Thymus (tissue), 11 donors: ENCODE results near the gene LAS1L. TPM values are rescaled to one million over a fixed set of nuclear protein-coding genes. Genes with fewer than 3 reads are reported as not detected.
"Not testable (repeated sequence)": the region's sequence is repeated elsewhere in the genome, so short reads cannot be mapped to it uniquely, and the experiment has no call there.

ENCODE experiments used
- DNase-seq, 9 donors: peaks; one replicate each; pipeline ENCODE4 v3.0.0-alpha.2; 2013; ENCODE audit warnings: low spot score in 9 of 9, low read depth in 6 of 9, missing footprints in 1 of 9
- H3K27ac ChIP-seq, 2 donors: one replicate each; pipeline ENCODE4 v1.5.1; 2013; ENCODE audit warnings: control low read depth in 1 of 2, low read depth in 1 of 2, low read length in 1 of 2, mild to moderate bottlenecking in 1 of 2, moderate library complexity in 1 of 2
- H3K27me3 ChIP-seq, 2 donors: one replicate each; pipeline ENCODE4 v1.5.1; 2013; ENCODE audit warnings: low read length in 1 of 2; ENCODE audit not compliant: control insufficient read depth in 2 of 2, insufficient read depth in 1 of 2
- H3K36me3 ChIP-seq, 2 donors: one replicate each; pipeline ENCODE4 v1.5.1; 2013; ENCODE audit warnings: low read length in 1 of 2, mild to moderate bottlenecking in 1 of 2, moderate library complexity in 1 of 2; ENCODE audit not compliant: control insufficient read depth in 2 of 2, insufficient read depth in 2 of 2
- H3K4me1 ChIP-seq, 2 donors: one replicate each; pipeline ENCODE4 v1.5.1; 2013; ENCODE audit warnings: low read length in 2 of 2; ENCODE audit not compliant: control insufficient read depth in 2 of 2, insufficient read depth in 2 of 2
- H3K4me3 ChIP-seq, 2 donors: one replicate each; pipeline ENCODE4 v1.5.1; 2013; ENCODE audit warnings: low read length in 2 of 2, control low read depth in 1 of 2, mild to moderate bottlenecking in 1 of 2
- H3K9me3 ChIP-seq, 2 donors: one replicate each; pipeline ENCODE4 v1.5.1; 2013; ENCODE audit warnings: low read length in 1 of 2, mild to moderate bottlenecking in 1 of 2; ENCODE audit not compliant: control insufficient read depth in 2 of 2, insufficient read depth in 1 of 2
- WGBS: extraction: QIAGEN DNeasy Blood & Tissue Kit; methylation state at CpG from one replicate; pipeline ENCODE4 v1.1.7; 2013; 5-methylcytosine and 5-hydroxymethylcytosine counted together
- polyA plus RNA-seq: library from polyadenylated mRNA; stranded (reverse); fragments of 200-250 nt; gene quantifications from one replicate; pipeline ENCODE4 v1.2.3, GENCODE V29; 2013
- total RNA-seq: library from RNA; stranded (reverse); fragments of 120-200 nt; gene quantifications from one replicate; pipeline ENCODE4 v1.2.4, GENCODE V29; 2013
- donor health status: healthy.

LAS1L gene
- total and polyA plus RNA-seq, 2 donors = 23.2 to 28.8 TPM

- H3K27me3 ChIP-seq = no peaks in the 10 kb centered on the region
- no peak overlapping the region for H3K4me3 ChIP-seq
- WGBS = 99% methylated on average over 9 of the region's 9 CpGs
- H3K4me1 ChIP-seq = no peaks in the 10 kb centered on the region
- H3K36me3 ChIP-seq = peaks cover 37 to 53% of the 10 kb centered on the region in 2 donors
- no peak overlapping the region for H3K27ac ChIP-seq
- H3K9me3 ChIP-seq = no peaks in the 10 kb centered on the region
- DNase-seq = no peak
Measured at GRCh38 chrX:65524139-65524538, 10.4 kb downstream of the LAS1L start.

GRCh38 chrX:65522739-65523372 lies 11.7 kb downstream of the LAS1L start:
- Histone ChIP-seq H3K27ac (no peak overlapping the region), H3K4me1 (no peaks in the 10 kb centered on the region), H3K9me3 (no peaks in the 10 kb centered on the region), H3K27me3 (no peaks in the 10 kb centered on the region), H3K4me3 (no peak overlapping the region), H3K36me3 (peaks cover 31 to 51% of the 10 kb centered on the region in 2 donors)
- DNase-seq = no peak
- 99% methylated on average over 3 of the region's 3 CpGs for WGBS

DNA sequence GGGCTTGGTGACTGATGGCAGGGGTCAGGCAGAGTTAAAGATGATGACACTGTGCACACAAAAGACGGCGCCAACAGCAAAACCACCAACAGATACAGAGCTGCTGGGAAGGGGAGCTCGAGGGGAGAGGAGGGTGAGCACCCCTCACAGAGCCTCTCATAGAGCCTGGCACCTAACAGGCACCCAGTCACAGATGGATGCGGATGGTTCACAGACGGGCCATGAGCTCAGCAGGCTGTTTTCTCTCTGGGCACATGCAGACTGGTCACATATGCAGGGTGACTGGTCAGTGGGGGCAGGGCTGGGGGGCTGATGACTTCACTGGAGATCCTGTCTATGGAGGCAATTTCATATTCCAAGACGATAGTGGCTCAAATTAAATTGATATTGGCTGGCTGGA lies 15.1 kb downstream of the LAS1L start:
- not testable (repeated sequence) for H3K4me1 ChIP-seq, H3K27ac ChIP-seq, H3K9me3 ChIP-seq, H3K27me3 ChIP-seq, DNase-seq, H3K4me3 ChIP-seq
- peaks cover 31 to 53% of the 10 kb centered on the region in 2 donors for H3K36me3 ChIP-seq
- 85% methylated on average over 4 of the region's 6 CpGs for WGBS

- H3K4me1 ChIP-seq, DNase-seq, H3K4me3 ChIP-seq, H3K27me3 ChIP-seq, H3K9me3 ChIP-seq, H3K27ac ChIP-seq: not testable (repeated sequence)
- WGBS = 94% methylated on average over 4 of the region's 9 CpGs
- H3K36me3 ChIP-seq = peaks cover 31 to 52% of the 10 kb centered on the region in 2 donors
Measured at GRCh38 chrX:65518980-65519379, 15.6 kb downstream of the LAS1L start.

- H3K4me3 ChIP-seq = no peak overlapping the region
- no peaks in the 10 kb centered on the region for H3K4me1 ChIP-seq
- WGBS = 100% methylated on average over 3 of the region's 3 CpGs
- H3K36me3 ChIP-seq = peaks cover 24 to 53% of the 10 kb centered on the region in 2 donors
- H3K9me3 ChIP-seq = no peaks in the 10 kb centered on the region
- no peak overlapping the region for H3K27ac ChIP-seq
- H3K27me3 ChIP-seq = no peaks in the 10 kb centered on the region
- DNase-seq = no peak
Measured at GRCh38 chrX:65517923-65518322, 16.7 kb downstream of the LAS1L start.

DNA sequence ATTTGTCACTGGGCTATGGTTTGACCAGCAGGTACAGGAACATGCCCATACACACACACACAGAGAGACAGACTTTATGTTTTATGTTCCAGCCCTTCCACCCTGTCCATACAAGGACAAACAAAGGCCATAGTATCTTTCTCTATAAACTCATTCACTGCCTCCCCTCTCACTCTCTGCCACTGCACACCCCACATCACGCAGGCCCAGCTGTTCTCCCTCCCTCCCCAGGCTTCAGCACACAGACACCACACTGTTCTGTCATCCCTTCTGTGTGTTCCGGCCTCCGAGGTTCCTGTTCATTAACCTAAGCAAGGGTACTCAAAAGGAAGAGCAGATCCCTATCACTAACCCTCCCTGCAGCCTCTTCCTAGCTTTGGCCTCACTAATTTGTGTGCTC lies 17.8 kb downstream of the LAS1L start:
- WGBS = 100% methylated on average over 3 of the region's 3 CpGs
- Histone ChIP-seq H3K36me3 (peaks cover 28 to 54% of the 10 kb centered on the region in 2 donors), H3K9me3 (no peaks in the 10 kb centered on the region), H3K27me3 (no peaks in the 10 kb centered on the region), H3K4me3 (no peak overlapping the region), H3K4me1 (no peaks in the 10 kb centered on the region), H3K27ac (no peak overlapping the region)
- no peak for DNase-seq

GRCh38 chrX:65513610-65514009 lies 21.0 kb downstream of the LAS1L start:
- DNase-seq = no peak
- Histone ChIP-seq H3K4me1 (no peaks in the 10 kb centered on the region), H3K9me3 (no peaks in the 10 kb centered on the region), H3K36me3 (peaks cover 21 to 42% of the 10 kb centered on the region in 2 donors), H3K4me3 (no peak overlapping the region), H3K27ac (no peak overlapping the region), H3K27me3 (no peaks in the 10 kb centered on the region)
- 81% methylated on average over 1 of the region's 1 CpG for WGBS

GRCh38 chrX:65509400-65509799 lies 25.2 kb downstream of the LAS1L start:
- DNase-seq = no peak
- Histone ChIP-seq H3K4me3 (no peak overlapping the region), H3K27me3 (no peaks in the 10 kb centered on the region), H3K4me1 (no peaks in the 10 kb centered on the region), H3K27ac (no peak overlapping the region), H3K9me3 (no peaks in the 10 kb centered on the region), H3K36me3 (peaks cover 17 to 22% of the 10 kb centered on the region in 2 donors)
- WGBS = 98% methylated on average over 4 of the region's 4 CpGs

DNA sequence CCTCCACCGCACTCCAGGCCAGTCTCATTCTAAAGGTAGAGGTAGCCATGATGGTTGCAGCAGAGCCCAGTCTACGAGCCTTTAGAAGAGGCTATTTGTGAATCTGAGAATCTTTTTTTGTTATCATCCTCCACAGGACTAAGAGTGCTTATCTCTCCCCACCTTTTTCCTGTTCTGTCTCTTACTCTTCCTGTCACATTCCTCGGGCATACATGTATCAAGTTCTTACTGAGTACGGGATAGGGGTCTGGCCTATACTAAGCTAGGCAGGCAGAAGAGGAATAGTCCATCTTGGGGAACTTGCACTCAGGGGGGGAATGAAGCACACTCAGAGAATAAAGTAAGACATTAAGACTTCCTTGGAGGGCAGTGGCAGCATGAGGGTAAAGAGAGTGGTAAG lies 25.7 kb downstream of the LAS1L start:
- no peak for DNase-seq
- H3K36me3 ChIP-seq = peaks cover 17 to 19% of the 10 kb centered on the region in 2 donors
- 75% methylated on average over 4 of the region's 4 CpGs for WGBS

More for the DNA sequence above, 25.7 kb downstream of the LAS1L start:
- no peak overlapping the region for H3K27ac ChIP-seq
- H3K9me3 ChIP-seq = no peaks in the 10 kb centered on the region
- H3K4me3 ChIP-seq = no peak overlapping the region
- no peaks in the 10 kb centered on the region for H3K4me1 ChIP-seq
- H3K27me3 ChIP-seq = no peaks in the 10 kb centered on the region
